Activated CD4-positive, alpha-beta T cell treated with anti-CD3 and anti-CD28 coated beads for 1 hour (primary cell): ENCODE results near the gene HTR6.
A peak's percentile ranks its signal among the peaks of the same experiment; 100 is the strongest.

Experiments
- DNase-seq: peaks from one replicate; pipeline ENCODE4 v3.0.0-alpha.2; 2020

Gene HTR6

GRCh38 chr1:19639999-19640362 lies 24.7 kb upstream of the HTR6 start:
- no peak for DNase-seq

- DNase-seq, result no peak
These were observed 24.0 kb upstream of the HTR6 start for GRCh38 chr1:19640363-19641316.

- no peak for DNase-seq
These were observed 21.6 kb upstream of the HTR6 start for GRCh38 chr1:19643121-19643520.

DNA sequence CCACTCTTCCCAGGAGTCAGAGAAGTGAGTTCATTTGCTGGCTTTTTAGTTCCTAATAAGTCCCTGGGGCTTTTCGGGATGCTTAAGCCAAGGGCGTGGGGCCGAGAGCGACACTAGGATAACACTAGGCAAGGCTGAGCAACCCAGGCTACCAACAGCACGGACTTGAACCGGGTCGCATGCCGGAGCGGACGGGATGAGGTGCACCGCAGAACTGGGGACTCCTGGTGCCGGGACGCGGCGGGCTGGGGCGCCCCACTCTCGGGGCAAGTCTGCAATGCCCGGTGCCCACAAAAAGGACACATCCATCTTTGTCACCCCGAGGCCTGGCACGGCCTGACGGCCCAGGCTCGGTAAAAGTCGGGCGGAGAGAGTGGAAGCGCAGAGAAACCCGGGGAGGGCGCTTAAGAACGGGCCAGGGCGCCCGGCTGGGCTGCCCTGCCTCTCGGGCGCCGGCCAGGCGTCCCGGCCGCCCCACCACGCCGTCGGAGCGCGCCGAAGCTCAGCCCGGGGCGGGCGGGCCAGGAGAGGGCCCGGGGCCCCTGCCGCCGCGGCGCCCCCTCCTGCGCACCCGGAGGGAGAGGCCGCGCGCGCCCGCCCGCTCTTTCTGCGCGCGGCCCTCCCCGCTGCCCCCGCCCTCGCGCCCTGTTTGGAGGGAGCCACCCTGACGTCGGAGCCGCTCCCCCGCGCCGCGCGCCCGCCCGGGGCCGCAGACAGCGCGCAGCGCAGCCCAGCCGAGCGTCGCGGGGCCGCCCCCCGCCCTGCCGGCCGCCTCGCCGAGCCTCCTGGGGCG lies 20.9 kb upstream of the HTR6 start, which contains the start of gene NBL1:
TSS of gene NBL1 (plus strand) at position 710 of the 793 bp plus-strand sequence. CDS start 10,720 bp downstream, outside the sequence.
- DNase-seq, result peak; percentile 59

GRCh38 chr1:19644395-19644680 lies 20.3 kb upstream of the HTR6 start:
- DNase-seq, result no peak

- no peak for DNase-seq
These were observed 19.8 kb upstream of the HTR6 start for GRCh38 chr1:19644681-19645410.

DNA sequence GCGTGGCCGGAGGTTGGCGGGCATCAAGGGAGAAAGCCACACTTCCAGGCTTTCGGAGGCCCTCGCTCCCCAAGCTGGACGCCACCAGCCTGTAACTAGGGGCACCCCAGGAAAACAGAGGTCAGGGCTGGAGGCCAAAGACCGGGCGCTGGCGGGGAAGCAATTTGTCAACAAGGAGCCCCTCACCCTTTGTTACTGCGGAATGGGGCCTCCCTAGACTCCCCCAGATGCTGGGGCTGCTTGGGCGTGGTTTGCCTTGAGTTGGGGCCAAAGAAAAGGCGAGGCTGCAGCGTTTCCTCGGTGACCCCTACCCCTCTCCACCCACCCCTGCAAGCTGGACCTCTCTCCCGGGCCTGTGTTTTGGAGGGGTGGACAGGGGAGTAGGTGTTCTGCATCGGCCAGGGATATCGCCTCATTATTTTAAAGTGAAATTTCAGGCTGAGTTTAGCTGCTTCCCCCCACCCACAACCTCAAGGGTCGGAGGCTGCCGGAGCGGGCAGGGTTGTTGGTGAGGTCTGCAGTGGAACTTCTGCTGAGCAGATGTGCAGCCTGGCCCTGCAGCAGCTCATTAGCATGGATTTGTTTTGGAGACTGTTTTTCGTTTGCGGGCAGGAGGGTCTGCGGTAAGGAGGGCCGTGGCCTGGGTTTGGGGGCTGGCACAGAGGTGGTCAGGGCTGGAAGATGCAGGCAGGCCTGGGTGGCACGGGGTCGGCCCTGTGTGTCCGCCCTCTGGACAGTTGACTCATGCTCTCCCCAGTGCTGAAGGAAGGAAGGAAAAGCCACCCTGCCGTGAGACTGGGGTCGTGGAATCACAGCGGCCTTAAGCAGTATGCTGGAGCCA lies 19.0 kb upstream of the HTR6 start:
- no peak for DNase-seq

DNA sequence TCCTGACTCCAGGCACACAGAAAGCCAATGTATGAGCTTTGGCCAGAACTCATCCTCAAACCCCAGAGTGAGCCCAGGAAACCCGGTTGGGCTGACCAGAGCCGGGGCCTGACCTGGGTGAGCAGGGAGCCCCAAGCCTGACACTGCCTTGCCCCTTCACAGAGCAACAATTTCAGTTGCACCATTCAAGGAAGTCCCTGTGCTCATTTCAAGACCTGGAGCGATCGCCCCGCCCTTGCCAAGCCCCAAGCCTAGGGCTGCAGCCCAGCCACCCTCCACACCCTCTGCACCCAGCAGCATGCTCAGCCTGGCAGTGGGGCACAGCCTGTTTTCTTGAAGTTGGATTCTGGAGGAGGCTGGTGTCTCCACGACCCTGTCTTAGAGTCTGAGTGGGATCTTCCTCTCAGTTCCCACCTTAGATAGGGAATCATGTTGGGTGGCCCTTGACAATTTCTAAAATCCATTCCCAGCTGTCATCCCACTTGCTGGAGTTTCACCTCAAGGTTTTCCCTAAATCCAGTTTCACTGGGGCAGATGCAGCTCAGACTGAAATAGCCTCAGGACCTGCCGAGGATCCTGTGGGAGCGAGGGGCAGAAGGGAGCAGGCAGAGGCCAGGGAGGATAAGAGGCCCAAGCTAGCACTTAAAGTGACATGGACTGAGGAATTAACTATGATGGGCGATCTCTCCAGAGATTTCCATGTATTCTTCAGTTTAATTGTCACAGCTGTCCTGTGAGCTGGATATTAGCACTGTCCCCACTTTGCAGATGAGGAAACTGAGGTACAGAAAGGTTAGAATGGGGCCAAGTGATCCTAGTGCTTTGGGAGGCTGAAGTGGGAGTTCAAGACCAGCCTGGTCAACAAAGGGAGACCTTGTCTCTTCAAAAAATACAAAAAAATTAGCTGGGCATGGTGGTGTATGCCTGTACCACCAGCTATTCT lies 18.0 kb upstream of the HTR6 start:
- no peak for DNase-seq

DNA sequence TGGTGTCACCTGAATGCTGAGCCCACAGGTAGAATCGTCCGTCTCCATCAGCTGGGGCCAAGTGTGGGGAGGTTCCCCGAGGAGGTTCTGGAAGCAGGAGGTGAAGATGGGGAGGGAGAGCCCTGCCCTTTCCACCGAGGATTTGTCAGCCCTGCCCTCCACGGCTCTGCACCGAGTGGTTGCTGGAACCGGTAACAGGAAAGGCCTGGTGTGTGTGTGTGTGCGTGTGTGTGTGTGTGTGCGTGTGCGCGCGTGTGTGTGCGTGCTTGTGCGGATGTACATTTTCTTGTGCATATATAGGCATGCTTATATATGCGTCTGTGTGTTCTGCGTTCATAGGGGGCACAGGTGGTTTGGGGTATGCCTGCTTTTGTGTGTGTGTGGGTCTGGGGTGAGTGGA lies 17.0 kb upstream of the HTR6 start:
- no peak for DNase-seq

DNA sequence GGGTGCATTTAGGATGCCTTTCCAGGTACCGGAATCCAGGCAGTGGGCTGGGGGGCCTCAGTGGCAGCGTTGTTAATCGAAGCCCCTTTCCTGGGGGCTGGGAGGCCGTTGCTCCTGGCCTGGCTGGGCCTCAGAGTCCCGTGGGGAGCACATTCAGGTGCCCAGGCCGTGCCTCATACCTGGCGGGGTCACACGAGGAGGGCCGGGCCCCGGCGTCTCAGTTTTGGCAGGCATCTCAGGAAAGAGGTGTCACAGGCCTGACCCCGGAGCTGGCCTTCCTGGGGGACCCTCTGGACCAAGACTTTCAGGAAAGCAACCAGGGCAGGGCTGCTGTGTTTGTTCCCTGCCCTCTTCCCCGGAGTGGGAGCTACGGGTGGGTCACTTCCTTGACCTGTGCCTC lies 16.4 kb upstream of the HTR6 start:
- DNase-seq, result no peak

- DNase-seq, result no peak
These were observed 16.0 kb upstream of the HTR6 start for GRCh38 chr1:19648689-19649088.

- DNase-seq, result no peak
These were observed 14.1 kb upstream of the HTR6 start for GRCh38 chr1:19650416-19651140.

DNA sequence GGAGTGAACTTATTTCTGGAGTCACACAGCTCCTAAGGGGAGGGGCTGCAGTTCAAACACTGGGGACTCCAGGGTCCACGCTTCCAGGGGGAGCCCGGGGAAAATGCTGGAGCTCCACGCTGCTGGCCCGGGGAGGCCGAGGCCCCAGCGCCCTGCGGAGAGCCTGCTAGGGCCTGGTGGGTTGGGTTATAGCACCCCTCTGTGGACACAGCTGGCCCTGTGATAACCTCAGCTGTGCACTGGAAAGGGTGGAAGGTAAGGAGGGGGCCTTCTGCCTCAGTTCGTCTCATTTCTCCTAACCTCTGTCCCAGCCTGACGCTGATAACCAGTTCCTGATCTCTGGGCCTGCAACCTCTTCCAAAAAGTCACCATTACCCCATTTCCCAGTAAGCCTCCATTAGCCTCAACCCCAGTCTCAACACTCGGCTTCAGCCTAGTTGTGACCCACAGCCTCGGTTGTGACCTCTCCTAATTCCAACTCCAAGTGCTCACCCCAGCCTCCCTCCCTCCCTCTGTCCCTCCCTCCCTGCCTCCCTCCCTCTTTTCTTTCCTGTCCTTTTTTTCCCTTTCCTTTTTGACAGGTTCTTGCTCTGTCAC lies 13.4 kb upstream of the HTR6 start:
- DNase-seq, result peak; percentile 33

DNA sequence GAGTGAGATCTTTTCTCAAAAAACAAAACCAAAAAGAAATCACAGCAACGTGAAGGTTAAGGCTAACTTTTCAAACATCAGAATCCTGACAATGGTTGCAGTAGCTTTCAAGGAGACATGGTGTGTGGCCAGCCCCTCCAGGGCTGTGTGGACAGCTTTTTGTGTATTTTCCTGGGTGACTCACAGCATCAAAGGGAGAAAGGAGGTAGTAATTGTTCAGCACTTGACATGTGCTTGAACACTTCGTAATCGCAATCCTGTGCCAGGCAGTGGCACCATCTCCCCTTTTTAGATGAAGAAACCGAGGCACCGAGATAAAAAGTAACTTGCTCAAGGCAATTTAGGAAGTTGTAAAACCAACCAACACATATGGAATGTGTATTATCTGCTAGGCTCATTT lies 10.3 kb upstream of the HTR6 start:
- no peak for DNase-seq

DNA sequence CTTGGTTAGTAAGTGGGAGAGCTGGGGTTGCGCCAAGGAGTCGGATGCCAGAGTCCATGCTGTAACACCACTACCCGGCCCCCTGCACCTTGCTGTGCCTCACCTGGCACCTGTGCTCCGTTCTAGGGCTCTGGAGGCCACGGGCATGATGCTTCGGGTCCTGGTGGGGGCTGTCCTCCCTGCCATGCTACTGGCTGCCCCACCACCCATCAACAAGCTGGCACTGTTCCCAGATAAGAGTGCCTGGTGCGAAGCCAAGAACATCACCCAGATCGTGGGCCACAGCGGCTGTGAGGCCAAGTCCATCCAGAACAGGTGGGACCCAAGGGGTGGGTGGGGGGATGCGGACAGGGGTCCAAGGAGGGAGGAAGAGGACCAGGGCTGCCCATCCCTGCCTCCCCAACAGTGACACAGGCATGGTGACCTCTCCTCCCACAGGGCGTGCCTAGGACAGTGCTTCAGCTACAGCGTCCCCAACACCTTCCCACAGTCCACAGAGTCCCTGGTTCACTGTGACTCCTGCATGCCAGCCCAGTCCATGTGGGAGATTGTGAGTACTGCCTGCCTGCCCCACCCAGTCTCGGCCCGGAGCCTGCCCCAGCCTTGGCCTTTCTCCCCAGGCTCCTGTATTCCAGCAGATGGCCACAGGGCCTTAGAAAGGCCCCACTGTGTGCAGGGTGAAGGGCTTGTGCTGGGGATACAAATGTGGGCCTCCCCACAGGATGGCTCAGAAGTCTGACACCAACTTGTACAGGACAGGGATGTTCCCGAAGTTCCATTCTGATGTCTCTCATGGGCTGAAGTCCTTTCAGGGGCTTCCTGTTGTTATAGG lies 9.6 kb upstream of the HTR6 start:
- no peak for DNase-seq

GRCh38 chr1:19655718-19656080 lies 9.0 kb upstream of the HTR6 start:
- DNase-seq, result no peak

DNA sequence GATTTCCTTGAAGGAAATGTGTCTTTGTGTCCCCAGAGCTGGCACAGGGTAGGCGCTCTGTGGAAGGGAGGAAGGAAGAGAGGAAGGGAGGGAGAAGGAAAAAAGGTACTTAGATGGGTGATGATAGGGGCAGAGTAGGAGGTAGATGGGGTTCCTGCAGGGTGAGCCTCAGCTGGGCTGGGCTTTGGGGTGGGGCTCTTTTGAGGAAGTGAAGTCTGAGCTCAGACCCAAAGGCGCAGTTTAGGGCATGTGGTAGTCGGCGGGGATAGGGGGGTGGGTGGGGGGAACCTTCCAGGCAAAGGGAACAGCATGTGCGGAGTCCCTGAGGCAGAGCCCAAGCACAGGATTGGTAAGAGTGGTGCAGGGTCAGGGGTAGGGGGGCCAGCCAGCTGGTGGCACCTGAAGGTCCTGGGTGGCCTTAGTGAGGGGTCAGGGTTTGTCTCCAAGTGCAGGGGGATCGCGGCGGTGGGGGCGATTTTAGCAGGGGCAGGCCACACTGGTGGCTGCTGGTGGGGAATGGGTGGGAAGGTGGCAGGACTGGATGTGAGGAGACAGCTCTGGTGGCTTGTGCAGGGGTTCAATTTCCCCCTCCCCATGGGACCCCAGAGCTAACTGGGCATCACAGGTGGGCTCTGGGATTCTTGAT lies 8.4 kb upstream of the HTR6 start:
- no peak for DNase-seq

DNA sequence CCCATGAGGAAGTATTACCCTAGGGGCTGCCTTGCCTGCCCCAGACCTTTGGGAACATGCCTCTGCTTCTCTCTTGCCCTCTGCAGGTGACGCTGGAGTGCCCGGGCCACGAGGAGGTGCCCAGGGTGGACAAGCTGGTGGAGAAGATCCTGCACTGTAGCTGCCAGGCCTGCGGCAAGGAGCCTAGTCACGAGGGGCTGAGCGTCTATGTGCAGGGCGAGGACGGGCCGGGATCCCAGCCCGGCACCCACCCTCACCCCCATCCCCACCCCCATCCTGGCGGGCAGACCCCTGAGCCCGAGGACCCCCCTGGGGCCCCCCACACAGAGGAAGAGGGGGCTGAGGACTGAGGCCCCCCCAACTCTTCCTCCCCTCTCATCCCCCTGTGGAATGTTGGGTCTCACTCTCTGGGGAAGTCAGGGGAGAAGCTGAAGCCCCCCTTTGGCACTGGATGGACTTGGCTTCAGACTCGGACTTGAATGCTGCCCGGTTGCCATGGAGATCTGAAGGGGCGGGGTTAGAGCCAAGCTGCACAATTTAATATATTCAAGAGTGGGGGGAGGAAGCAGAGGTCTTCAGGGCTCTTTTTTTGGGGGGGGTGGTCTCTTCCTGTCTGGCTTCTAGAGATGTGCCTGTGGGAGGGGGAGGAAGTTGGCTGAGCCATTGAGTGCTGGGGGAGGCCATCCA lies 7.8 kb upstream of the HTR6 start:
- DNase-seq, result no peak
